Nephron progenitor cell (in vitro differentiated cells): ENCODE results near the gene PTPRCAP.
"Not testable (repeated sequence)": the region's sequence is repeated elsewhere in the genome, so short reads cannot be mapped to it uniquely, and the experiment has no call there.

Source experiments
- DNase-seq: peaks from one replicate; pipeline ENCODE4 v3.0.0; 2021
- H3K27ac Mint-ChIP-seq: 2 replicates; pipeline ENCODE4 v1.8.0; 2021; ENCODE audit warnings: mild to moderate bottlenecking, moderate library complexity, mixed read lengths
- H3K27me3 Mint-ChIP-seq: 2 replicates; pipeline ENCODE4 v1.8.0; 2021; ENCODE audit warnings: mild to moderate bottlenecking, low read depth, mixed read lengths; ENCODE audit not compliant: poor library complexity
- H3K36me3 Mint-ChIP-seq: 2 replicates; pipeline ENCODE4 v1.8.0; 2021; ENCODE audit warnings: low read depth, mixed read lengths
- H3K4me1 Mint-ChIP-seq: 2 replicates; pipeline ENCODE4 v1.8.0; 2021; ENCODE audit warnings: mixed read lengths
- H3K4me3 Mint-ChIP-seq: 2 replicates; pipeline ENCODE4 v1.8.0; 2021; ENCODE audit warnings: mild to moderate bottlenecking, moderate library complexity, mixed read lengths
- H3K9me3 Mint-ChIP-seq: 2 replicates; pipeline ENCODE4 v1.8.0; 2021; ENCODE audit warnings: mild to moderate bottlenecking, moderate library complexity, mixed read lengths
- CTCF ChIP-seq: fragments of 200-600 bp; sonication (generic); IDR thresholded peaks from 2 replicates; pipeline ENCODE4 v1.5.0; 2021; ENCODE audit warnings: antibody characterized with exemption

PTPRCAP gene

GRCh38 chr11:67482827-67483798, 45.6 kb upstream of the PTPRCAP start, which contains the start of gene AIP:
Gene AIP (plus strand): TSS chr11:67483026. CDS start chr11:67483159, 133 bp downstream.
- Mint-ChIP-seq H3K27me3 (peaks cover 23% of the 10 kb centered on the region), H3K4me3 (peak within 1 kb of the TSS; percentile 86), H3K4me1 (peaks cover 48% of the 10 kb centered on the region), H3K36me3 (peaks cover 14% of the 10 kb centered on the region), H3K27ac (peak within 1 kb of the TSS; percentile 90), H3K9me3 (peaks cover 8% of the 10 kb centered on the region)
- no peak for TF ChIP-seq CTCF
- peak; percentile 99 for DNase-seq

DNA sequence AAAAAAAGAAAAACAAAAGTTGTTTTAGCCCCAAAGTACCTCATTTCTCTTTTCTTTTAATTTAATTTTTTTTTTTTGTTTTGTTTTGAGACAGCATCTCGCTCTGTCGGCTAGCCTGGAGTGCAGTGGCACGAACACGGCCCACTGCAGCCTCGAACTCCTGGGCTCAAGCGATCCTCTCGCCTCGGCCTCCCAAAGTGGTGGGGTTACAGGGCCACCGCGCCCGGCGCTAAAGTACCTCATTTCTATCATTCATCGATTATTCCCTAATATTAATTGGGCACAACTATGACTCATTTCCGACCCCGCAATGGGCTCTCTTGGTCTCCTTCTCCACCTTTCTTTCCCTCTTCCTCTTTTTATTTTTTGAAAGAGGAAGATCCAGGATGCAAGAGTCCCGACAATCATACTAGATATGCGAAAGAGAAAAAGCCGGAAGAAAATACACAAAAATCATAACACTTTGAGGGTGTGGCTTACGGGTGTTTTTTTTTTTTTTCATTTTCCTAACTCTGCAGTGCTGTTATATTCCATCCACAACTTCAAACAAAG, 44.9 kb upstream of the PTPRCAP start:
- Mint-ChIP-seq H3K36me3 (peaks cover 7% of the 10 kb centered on the region), H3K27ac (no peak overlapping the region), H3K27me3 (peaks cover 24% of the 10 kb centered on the region), H3K4me1 (peaks cover 41% of the 10 kb centered on the region), H3K9me3 (peaks cover 13% of the 10 kb centered on the region), H3K4me3 (peak overlapping the region; percentile 86)
- TF ChIP-seq CTCF: no peak
- no peak for DNase-seq

GRCh38 chr11:67477344-67478050, 40.0 kb upstream of the PTPRCAP start:
- not testable (repeated sequence) for H3K27ac Mint-ChIP-seq, DNase-seq, H3K36me3 Mint-ChIP-seq, H3K4me3 Mint-ChIP-seq
- H3K9me3 Mint-ChIP-seq: peaks cover 19% of the 10 kb centered on the region
- peaks cover 11% of the 10 kb centered on the region for H3K4me1 Mint-ChIP-seq
- H3K27me3 Mint-ChIP-seq: peaks cover 21% of the 10 kb centered on the region

DNA sequence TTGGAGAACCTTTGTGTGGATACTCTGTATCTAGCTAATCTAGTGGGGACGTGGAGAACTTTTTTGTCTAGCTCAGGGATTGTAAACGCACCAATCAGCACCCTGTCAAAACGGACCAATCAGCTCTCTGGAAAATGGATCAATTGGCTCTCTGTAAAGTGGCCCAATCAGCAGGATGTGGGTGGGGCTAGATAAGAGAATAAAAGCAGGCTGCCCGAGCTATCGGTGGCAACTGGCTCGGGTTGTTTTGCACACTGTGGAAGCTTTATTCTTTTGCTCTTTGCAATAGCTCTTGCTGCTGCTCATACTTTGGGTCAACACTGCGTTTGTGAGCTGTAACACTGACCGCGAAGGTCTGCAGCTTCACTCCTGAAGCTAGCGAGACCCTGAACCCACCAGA, 39.2 kb upstream of the PTPRCAP start:
- peaks cover 19% of the 10 kb centered on the region for H3K9me3 Mint-ChIP-seq
- not testable (repeated sequence) for H3K4me3 Mint-ChIP-seq, H3K4me1 Mint-ChIP-seq, H3K27ac Mint-ChIP-seq, H3K36me3 Mint-ChIP-seq, DNase-seq
- H3K27me3 Mint-ChIP-seq: peaks cover 22% of the 10 kb centered on the region

DNA sequence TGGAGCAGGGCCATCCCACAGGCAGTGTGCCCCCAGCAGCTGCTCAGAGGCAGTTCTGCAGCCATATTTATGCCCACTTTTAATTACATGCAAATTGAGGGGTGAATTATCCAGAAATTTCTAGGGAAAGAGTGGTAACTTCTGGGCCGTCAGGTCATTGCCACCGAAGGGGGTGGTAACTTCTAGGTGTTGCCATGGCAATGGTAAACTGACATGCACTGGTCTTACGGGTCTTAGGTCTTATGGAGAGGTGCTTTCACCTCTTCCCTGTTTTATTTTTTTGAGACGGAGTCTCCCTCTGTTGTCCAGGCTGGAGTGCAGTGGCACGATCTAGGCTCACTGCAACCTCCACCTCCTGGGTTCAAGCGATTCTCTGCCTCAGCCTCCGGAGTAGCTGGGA, 35.4 kb upstream of the PTPRCAP start:
- DNase-seq: no peak
- Mint-ChIP-seq H3K27ac (no peak overlapping the region), H3K4me3 (no peak overlapping the region), H3K27me3 (peaks cover 12% of the 10 kb centered on the region), H3K9me3 (peaks cover 14% of the 10 kb centered on the region), H3K4me1 (peaks cover 21% of the 10 kb centered on the region), H3K36me3 (no peaks in the 10 kb centered on the region)
- no peak for TF ChIP-seq CTCF

DNA sequence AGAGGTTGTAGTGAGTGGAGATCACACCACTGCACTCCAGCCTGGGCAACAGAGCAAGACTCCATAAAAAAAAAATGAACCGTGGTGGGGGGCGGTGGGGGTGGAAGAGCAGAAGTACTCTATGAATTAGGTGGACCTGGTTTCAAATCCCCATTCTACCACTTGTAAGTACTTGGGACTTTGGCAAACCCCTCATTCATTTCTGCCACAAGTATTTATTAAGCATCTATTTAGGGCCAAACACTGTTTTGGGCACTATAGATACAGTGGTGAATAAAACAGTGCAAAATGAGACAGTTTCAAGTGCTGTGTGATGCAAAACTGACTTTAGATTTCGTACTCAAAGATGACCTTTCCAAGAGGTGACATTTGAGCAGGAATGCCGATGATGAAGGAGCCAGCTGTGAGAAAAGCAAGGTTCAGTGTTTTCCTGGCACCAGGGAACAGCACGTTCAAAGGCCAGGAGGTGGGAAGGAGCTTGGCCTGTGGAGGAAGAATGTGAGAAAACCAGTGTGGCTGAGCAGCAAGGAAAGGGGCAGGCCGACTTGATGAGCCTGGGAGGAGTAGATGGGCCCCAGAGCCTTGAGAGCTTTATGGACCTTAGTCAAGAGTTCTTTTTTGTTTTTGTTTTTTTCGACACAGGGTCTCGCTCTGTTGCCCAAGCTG, 33.0 kb upstream of the PTPRCAP start:
- H3K36me3 Mint-ChIP-seq: peaks cover under 1% of the 10 kb centered on the region
- no peak overlapping the region for H3K4me3 Mint-ChIP-seq
- peaks cover 9% of the 10 kb centered on the region for H3K27me3 Mint-ChIP-seq

More for the DNA sequence above, 33.0 kb upstream of the PTPRCAP start:
- Mint-ChIP-seq H3K9me3 (no peaks in the 10 kb centered on the region), H3K27ac (peak overlapping the region; percentile 32), H3K4me1 (peaks cover 29% of the 10 kb centered on the region)
- DNase-seq: no peak
- no peak for TF ChIP-seq CTCF
